ENCODE data around the gene CTRL.
"Not testable (repeated sequence)": the region's sequence is repeated elsewhere in the genome, so short reads cannot be mapped to it uniquely, and the experiment has no call there.

The CTRL gene

GRCh38 chr16:67941469-67942199 lies 10.0 kb upstream of the CTRL start:
- no peaks in the 10 kb centered on the region for H3K9me3 Mint-ChIP-seq
- H3K27ac Mint-ChIP-seq = no peak overlapping the region
- H3K27me3 Mint-ChIP-seq (ENCODE audit: low read depth, poor library complexity) = no peaks in the 10 kb centered on the region
- H3K36me3 Mint-ChIP-seq (ENCODE audit: low read depth) = no peaks in the 10 kb centered on the region
- peaks cover 20% of the 10 kb centered on the region for H3K4me1 Mint-ChIP-seq
- DNase-seq = no peak
- H3K4me3 Mint-ChIP-seq = no peak overlapping the region
- TF ChIP-seq, protein P1, sequence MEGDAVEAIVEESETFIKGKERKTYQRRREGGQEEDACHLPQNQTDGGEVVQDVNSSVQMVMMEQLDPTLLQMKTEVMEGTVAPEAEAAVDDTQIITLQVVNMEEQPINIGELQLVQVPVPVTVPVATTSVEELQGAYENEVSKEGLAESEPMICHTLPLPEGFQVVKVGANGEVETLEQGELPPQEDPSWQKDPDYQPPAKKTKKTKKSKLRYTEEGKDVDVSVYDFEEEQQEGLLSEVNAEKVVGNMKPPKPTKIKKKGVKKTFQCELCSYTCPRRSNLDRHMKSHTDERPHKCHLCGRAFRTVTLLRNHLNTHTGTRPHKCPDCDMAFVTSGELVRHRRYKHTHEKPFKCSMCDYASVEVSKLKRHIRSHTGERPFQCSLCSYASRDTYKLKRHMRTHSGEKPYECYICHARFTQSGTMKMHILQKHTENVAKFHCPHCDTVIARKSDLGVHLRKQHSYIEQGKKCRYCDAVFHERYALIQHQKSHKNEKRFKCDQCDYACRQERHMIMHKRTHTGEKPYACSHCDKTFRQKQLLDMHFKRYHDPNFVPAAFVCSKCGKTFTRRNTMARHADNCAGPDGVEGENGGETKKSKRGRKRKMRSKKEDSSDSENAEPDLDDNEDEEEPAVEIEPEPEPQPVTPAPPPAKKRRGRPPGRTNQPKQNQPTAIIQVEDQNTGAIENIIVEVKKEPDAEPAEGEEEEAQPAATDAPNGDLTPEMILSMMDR (IDR thresholded peaks at IDR 0.05) = no peak

GRCh38 chr16:67940446-67941089 lies 8.9 kb upstream of the CTRL start:
- Mint-ChIP-seq H3K36me3 (ENCODE audit: low read depth) (no peaks in the 10 kb centered on the region), H3K4me3 (no peak overlapping the region), H3K9me3 (no peaks in the 10 kb centered on the region), H3K27ac (peak overlapping the region; percentile 29), H3K4me1 (peaks cover 21% of the 10 kb centered on the region), H3K27me3 (ENCODE audit: low read depth, poor library complexity) (no peaks in the 10 kb centered on the region)
- TF ChIP-seq, protein P1 (IDR thresholded peaks at IDR 0.05) = no peak
- no peak for DNase-seq

DNA sequence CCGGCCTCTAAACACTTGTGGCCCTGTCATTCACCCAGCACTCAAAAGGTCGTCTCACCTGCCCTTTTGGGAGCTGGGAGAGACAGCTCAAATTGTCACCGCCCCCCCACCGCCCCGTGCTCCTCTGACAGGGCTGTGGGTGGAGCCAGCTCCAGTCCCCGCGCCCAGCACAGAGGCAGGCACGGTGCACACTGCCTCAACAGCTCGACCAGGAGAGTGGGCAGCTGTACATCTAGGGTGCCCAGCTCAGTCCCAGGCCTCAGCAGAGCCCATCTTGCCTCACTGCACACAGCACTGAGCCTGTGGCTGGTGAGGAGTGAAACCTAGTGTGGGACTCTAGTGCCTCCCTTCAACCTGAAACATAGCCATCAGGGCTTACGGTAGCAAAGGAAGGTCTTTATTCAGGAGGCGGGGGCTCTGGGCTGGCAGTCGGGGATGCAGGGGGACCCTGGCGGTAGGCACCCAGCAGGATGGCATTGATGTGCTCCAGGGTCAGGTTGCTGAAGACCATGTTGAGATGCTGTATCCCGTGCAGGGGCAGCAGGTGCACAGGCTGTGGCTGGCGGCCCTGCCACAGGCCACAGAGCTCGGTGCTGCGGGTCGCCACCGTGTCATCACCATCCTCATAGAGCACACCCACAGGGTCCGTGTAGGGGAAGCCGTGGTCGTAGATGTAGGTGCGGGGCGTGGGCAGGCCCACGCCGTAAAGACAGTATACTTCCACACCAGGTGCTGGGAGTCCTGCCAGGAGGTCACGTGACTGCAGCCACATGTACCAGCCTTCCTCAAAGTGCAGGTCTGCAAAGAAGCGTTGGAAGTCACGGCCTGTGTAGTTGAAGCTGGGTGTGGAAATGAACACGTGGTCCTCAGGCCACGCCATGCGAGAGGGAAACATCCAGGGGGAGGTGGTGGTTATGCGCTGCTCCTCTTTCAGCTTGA lies 8.1 kb upstream of the CTRL start:
- Mint-ChIP-seq H3K4me3 (no peak overlapping the region), H3K4me1 (peaks cover 28% of the 10 kb centered on the region), H3K27me3 (ENCODE audit: low read depth, poor library complexity) (peaks cover 3% of the 10 kb centered on the region), H3K9me3 (no peaks in the 10 kb centered on the region), H3K27ac (no peak overlapping the region), H3K36me3 (ENCODE audit: low read depth) (no peaks in the 10 kb centered on the region)
- DNase-seq = no peak
- TF ChIP-seq, protein P1 (IDR thresholded peaks at IDR 0.05) = no peak

DNA sequence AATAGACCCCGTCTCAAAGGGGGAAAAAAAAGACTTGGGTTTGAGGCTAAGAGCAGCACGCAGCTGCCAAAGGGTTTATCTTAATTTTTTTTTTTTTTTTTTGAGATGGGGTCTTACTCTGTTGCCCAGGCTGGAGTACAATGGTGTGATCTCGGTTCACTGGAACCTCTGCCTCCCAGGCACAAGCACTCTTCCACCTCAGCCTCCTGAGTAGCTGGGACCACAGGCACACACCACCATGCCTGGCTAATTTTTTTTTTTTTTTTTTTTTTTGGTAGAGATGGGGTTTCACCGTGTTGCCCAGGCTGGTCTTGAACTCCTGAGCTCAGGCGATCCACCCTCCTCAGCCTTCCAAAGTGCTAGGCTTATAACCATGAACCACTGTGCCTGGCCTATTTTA lies 6.1 kb upstream of the CTRL start:
- peak overlapping the region; percentile 100 for H3K4me3 Mint-ChIP-seq
- H3K27me3 Mint-ChIP-seq (ENCODE audit: low read depth, poor library complexity); DNase-seq; H3K36me3 Mint-ChIP-seq (ENCODE audit: low read depth); H3K27ac Mint-ChIP-seq; H3K9me3 Mint-ChIP-seq: not testable (repeated sequence)
- peaks cover 40% of the 10 kb centered on the region for H3K4me1 Mint-ChIP-seq

DNA sequence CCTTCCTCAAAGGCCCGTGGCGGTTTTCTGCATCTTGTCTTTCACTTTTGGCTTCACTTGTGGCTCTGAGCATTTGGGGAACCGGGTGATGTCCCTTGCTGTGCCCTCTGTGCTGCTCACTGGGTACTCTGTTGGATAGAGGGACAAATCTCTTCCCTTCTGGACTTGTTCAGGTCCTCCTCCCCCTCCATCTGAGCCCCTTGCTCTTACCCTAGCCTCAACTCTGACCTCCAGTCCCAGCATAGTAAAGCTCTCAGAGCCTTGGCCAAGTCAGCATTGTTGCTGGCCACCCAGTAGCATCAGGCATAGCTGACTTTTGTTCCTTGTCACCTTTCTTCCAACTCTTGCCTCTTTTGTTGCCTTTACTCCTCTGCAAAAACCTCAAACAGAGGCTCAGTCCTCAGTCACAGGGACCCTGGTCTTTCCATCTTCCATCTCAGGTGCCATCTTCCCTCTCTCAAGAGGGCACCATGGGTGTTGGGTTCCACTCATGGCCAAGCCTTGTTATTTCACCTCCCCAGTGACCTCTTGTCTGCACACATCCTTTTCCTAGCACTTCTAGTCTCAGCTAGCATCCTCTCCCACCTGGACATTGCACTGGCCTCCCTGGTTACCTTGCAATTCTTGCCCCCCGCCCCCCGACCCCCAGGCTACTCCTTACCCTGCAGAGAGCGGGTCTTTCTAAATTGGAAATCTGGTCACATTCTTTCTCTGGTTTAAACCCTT lies 5.4 kb upstream of the CTRL start:
- Mint-ChIP-seq H3K27ac (peak overlapping the region; percentile 76), H3K9me3 (no peaks in the 10 kb centered on the region), H3K4me1 (peaks cover 37% of the 10 kb centered on the region), H3K4me3 (peak overlapping the region; percentile 100), H3K27me3 (ENCODE audit: low read depth, poor library complexity) (peaks cover 9% of the 10 kb centered on the region), H3K36me3 (ENCODE audit: low read depth) (peaks cover 6% of the 10 kb centered on the region)
- no peak for DNase-seq
- TF ChIP-seq, protein P1 (IDR thresholded peaks at IDR 0.05) = no peak
